CD4-positive, alpha-beta memory T cell (primary cell): ENCODE results near the gene RELT. TPM values are rescaled to one million over a fixed set of nuclear protein-coding genes. Genes with fewer than 3 reads are reported as not detected.

Source experiments
- CTCF ChIA-PET: fragments of 350-600 bp; sonication (Branson Sonifier 250); formaldehyde crosslinking; loops from one replicate; lab custom pipeline; 2021; ENCODE audit warnings: inconsistent platforms; ENCODE audit not compliant: partially characterized antibody; lab: Charles Lee
- POLR2A ChIA-PET: fragments of 350-600 bp; sonication (Branson Sonifier 250); formaldehyde crosslinking; loops from one replicate; lab custom pipeline; 2021; ENCODE audit not compliant: partially characterized antibody; lab: Charles Lee
- DNase-seq, 5 donors: peaks; one replicate each; pipeline versions ENCODE4 v3.0.0 to v3.0.0-alpha.2; 2020 to 2022; ENCODE audit warnings: mixed read lengths in 1 of 5
- H3K27ac ChIP-seq: one replicate; pipeline ENCODE4 v1.7.0; 2013; ENCODE audit warnings: low read depth, low read length
- H3K27me3 ChIP-seq: 2 replicates; pipeline ENCODE4 v1.7.0; 2013; ENCODE audit warnings: mild to moderate bottlenecking, low read length, moderate library complexity; ENCODE audit not compliant: insufficient read depth
- H3K36me3 ChIP-seq: 2 replicates; pipeline ENCODE4 v1.7.0; 2013; ENCODE audit warnings: mild to moderate bottlenecking, low read length, moderate library complexity; ENCODE audit not compliant: insufficient read depth
- H3K4me1 ChIP-seq: 2 replicates; pipeline ENCODE4 v1.7.0; 2013; ENCODE audit warnings: mild to moderate bottlenecking, low read length, moderate library complexity; ENCODE audit not compliant: insufficient read depth
- H3K4me3 ChIP-seq, 2 donors: one replicate each; pipeline ENCODE4 v1.7.0; 2013; ENCODE audit warnings: low read length in 2 of 2, mild to moderate bottlenecking in 1 of 2
- H3K9me3 ChIP-seq, 2 donors: one replicate each; pipeline ENCODE4 v1.7.0; 2013; ENCODE audit warnings: low read length in 2 of 2, control low read depth in 1 of 2; ENCODE audit not compliant: control insufficient read depth in 1 of 2
- H3K27ac Mint-ChIP-seq, 7 donors: one replicate each; pipeline ENCODE4 v1.8.0; 2020 to 2021; ENCODE audit warnings: mixed read lengths in 7 of 7, mild to moderate bottlenecking in 6 of 7, inconsistent platforms in 3 of 7, moderate library complexity in 3 of 7
- H3K27me3 Mint-ChIP-seq, 2 donors: one replicate each; pipeline ENCODE4 v1.8.0; 2020 to 2021; ENCODE audit warnings: mixed read lengths in 2 of 2
- H3K36me3 Mint-ChIP-seq, 2 donors: one replicate each; pipeline ENCODE4 v1.8.0; 2020 to 2021; ENCODE audit warnings: mixed read lengths in 2 of 2, inconsistent platforms in 1 of 2, mild to moderate bottlenecking in 1 of 2
- H3K4me1 Mint-ChIP-seq, 4 donors: one replicate each; pipeline ENCODE4 v1.8.0; 2020 to 2021; ENCODE audit warnings: mixed read lengths in 4 of 4, mild to moderate bottlenecking in 1 of 4
- H3K4me3 Mint-ChIP-seq, 8 donors: one replicate each; pipeline ENCODE4 v1.8.0; 2020 to 2021; ENCODE audit warnings: mixed read lengths in 8 of 8, mild to moderate bottlenecking in 7 of 8, moderate library complexity in 6 of 8, inconsistent platforms in 3 of 8
- H3K9me3 Mint-ChIP-seq, 8 donors: one replicate each; pipeline ENCODE4 v1.8.0; 2020 to 2021; ENCODE audit warnings: mixed read lengths in 8 of 8, mild to moderate bottlenecking in 5 of 8, inconsistent platforms in 3 of 8, moderate library complexity in 1 of 8
- intact Hi-C: fragments of 100-400 bp; cut with micrococcal nuclease; formaldehyde crosslinking; loops from one replicate; pipeline ENCODE4 v1.15.1; 2023
- polyA plus RNA-seq, 2 donors: library from polyadenylated mRNA; unstranded; fragments of 300-500 nt; fragmentation: Illumina TruSeq; gene quantifications; one replicate each; pipeline ENCODE4 v1.2.3, GENCODE V29; 2021
- total RNA-seq, 2 experiments: library from RNA; stranded (reverse); gene quantifications; one replicate each; pipeline ENCODE4 v1.2.3, GENCODE V29; 2021

The RELT gene
- total and polyA plus RNA-seq, 4 experiments from 2014 or later: 2.2 to 12.9 (median 8.6) TPM

GRCh38 chr11:73386016-73386415, 9.8 kb downstream of the RELT start:
- H3K27ac Mint-ChIP-seq: peak overlapping the region in 6 of 7 donors; percentile 72 to 89 (median 80)
- no peaks in the 10 kb centered on the region for H3K9me3 Mint-ChIP-seq
- H3K4me3 Mint-ChIP-seq: peak overlapping the region in 3 of 8 donors; percentile 13 to 67 (median 32)
- ChIA-PET POLR2A (no interaction called here), CTCF (interaction anchor here (16.2 kb wide), 1 partner anchor 36 kb away, joined by 319 read pairs; no protein-coding TSS in a partner anchor)
- intact Hi-C loops: no loop called here
- no peaks in the 10 kb centered on the region for H3K27me3 ChIP-seq
- H3K9me3 ChIP-seq: no peaks in the 10 kb centered on the region
- H3K36me3 ChIP-seq: no peaks in the 10 kb centered on the region
- no peak overlapping the region for H3K4me3 ChIP-seq
- H3K4me1 ChIP-seq: peaks cover 64% of the 10 kb centered on the region
- no peak overlapping the region for H3K27ac ChIP-seq
- peak in 1 of 5 donors; percentile 5 for DNase-seq
- peaks cover 0 to 11% of the 10 kb centered on the region in 2 donors for H3K36me3 Mint-ChIP-seq
- no peaks in the 10 kb centered on the region for H3K27me3 Mint-ChIP-seq
- H3K4me1 Mint-ChIP-seq: peaks cover 38 to 78% (median 55%) of the 10 kb centered on the region in 4 donors

- Mint-ChIP-seq H3K36me3 (peaks cover 0 to 16% of the 10 kb centered on the region in 2 donors), H3K27me3 (no peaks in the 10 kb centered on the region), H3K27ac (peak overlapping the region; percentile 57 to 92 (median 78)), H3K4me3 (peak overlapping the region in 2 of 8 donors; percentile 20 to 25), H3K9me3 (no peaks in the 10 kb centered on the region), H3K4me1 (peaks cover 35 to 75% (median 53%) of the 10 kb centered on the region in 4 donors)
- no peak overlapping the region for H3K27ac ChIP-seq
- DNase-seq: peak in 1 of 5 donors; percentile 17
- H3K4me3 ChIP-seq: no peak overlapping the region
- intact Hi-C loops: no loop called here
- H3K4me1 ChIP-seq: peaks cover 60% of the 10 kb centered on the region
- H3K27me3 ChIP-seq: no peaks in the 10 kb centered on the region
- no peaks in the 10 kb centered on the region for H3K9me3 ChIP-seq
- POLR2A ChIA-PET: interaction anchor here (0.6 kb wide), 1 partner anchor 1857 kb away, joined by 3 read pairs; no protein-coding TSS in a partner anchor
- CTCF ChIA-PET: interaction anchor here (16.2 kb wide), 1 partner anchor 36 kb away, joined by 319 read pairs; no protein-coding TSS in a partner anchor
- H3K36me3 ChIP-seq: no peaks in the 10 kb centered on the region
These were observed 10.3 kb downstream of the RELT start for GRCh38 chr11:73386546-73386945.

GRCh38 chr11:73387594-73388264, 11.5 kb downstream of the RELT start:
- Histone ChIP-seq H3K27ac (no peak overlapping the region), H3K36me3 (no peaks in the 10 kb centered on the region), H3K27me3 (no peaks in the 10 kb centered on the region), H3K4me3 (no peak overlapping the region), H3K4me1 (peaks cover 49% of the 10 kb centered on the region), H3K9me3 (no peaks in the 10 kb centered on the region)
- intact Hi-C loops: no loop called here
- POLR2A ChIA-PET: no interaction called here
- CTCF ChIA-PET: interaction anchor here (16.2 kb wide), 1 partner anchor 37 kb away, joined by 319 read pairs; no protein-coding TSS in a partner anchor
- peaks cover 0 to 22% of the 10 kb centered on the region in 2 donors for H3K36me3 Mint-ChIP-seq
- peak overlapping the region in 6 of 7 donors; percentile 57 to 88 (median 75) for H3K27ac Mint-ChIP-seq
- H3K4me1 Mint-ChIP-seq: peaks cover 32 to 64% (median 47%) of the 10 kb centered on the region in 4 donors
- no peak overlapping the region for H3K4me3 Mint-ChIP-seq
- peak in 1 of 5 donors; percentile 19 for DNase-seq
- H3K27me3 Mint-ChIP-seq: no peaks in the 10 kb centered on the region
- peaks cover 0 to 2% (median 0%) of the 10 kb centered on the region in 8 donors for H3K9me3 Mint-ChIP-seq

GRCh38 chr11:73388265-73389133, 12.3 kb downstream of the RELT start:
- intact Hi-C loops: no loop called here
- CTCF ChIA-PET: interaction anchor here (1.1 to 16.2 kb wide), 2 partner anchors 38 to 94 kb away, joined by 3 to 319 read pairs; no protein-coding TSS in a partner anchor
- Mint-ChIP-seq H3K4me3 (no peak overlapping the region), H3K36me3 (peaks cover 0 to 28% of the 10 kb centered on the region in 2 donors), H3K4me1 (peaks cover 30 to 57% (median 42%) of the 10 kb centered on the region in 4 donors), H3K27me3 (no peaks in the 10 kb centered on the region), H3K9me3 (peaks cover 0 to 2% (median 0%) of the 10 kb centered on the region in 8 donors), H3K27ac (peak overlapping the region in 6 of 7 donors; percentile 42 to 83 (median 62))
- H3K36me3 ChIP-seq: no peaks in the 10 kb centered on the region
- no peaks in the 10 kb centered on the region for H3K27me3 ChIP-seq
- no peak overlapping the region for H3K4me3 ChIP-seq
- peaks cover 41% of the 10 kb centered on the region for H3K4me1 ChIP-seq
- POLR2A ChIA-PET: no interaction called here
- no peaks in the 10 kb centered on the region for H3K9me3 ChIP-seq
- DNase-seq: peak in 1 of 5 donors; percentile 29
- H3K27ac ChIP-seq: no peak overlapping the region

GRCh38 chr11:73389134-73389525, 12.9 kb downstream of the RELT start:
- peak overlapping the region in 3 of 7 donors; percentile 4 to 83 (median 62) for H3K27ac Mint-ChIP-seq

GRCh38 chr11:73389916-73390315, 13.7 kb downstream of the RELT start:
- Mint-ChIP-seq H3K36me3 (peaks cover 0 to 35% of the 10 kb centered on the region in 2 donors), H3K27me3 (no peaks in the 10 kb centered on the region), H3K9me3 (peaks cover 0 to 2% (median 0%) of the 10 kb centered on the region in 8 donors), H3K4me3 (no peak overlapping the region), H3K4me1 (peaks cover 18 to 43% (median 28%) of the 10 kb centered on the region in 4 donors), H3K27ac (peak overlapping the region in 6 of 7 donors; percentile 4 to 90 (median 60))
- H3K27me3 ChIP-seq: no peaks in the 10 kb centered on the region
- ChIA-PET CTCF (interaction anchor here (0.8 to 16.2 kb wide), 4 partner anchors 16 to 95 kb away, joined by 3 to 319 read pairs (median 3); no protein-coding TSS in a partner anchor), POLR2A (no interaction called here)
- no peak overlapping the region for H3K4me3 ChIP-seq
- DNase-seq: no peak
- H3K36me3 ChIP-seq: no peaks in the 10 kb centered on the region
- H3K27ac ChIP-seq: no peak overlapping the region
- no peaks in the 10 kb centered on the region for H3K9me3 ChIP-seq
- peaks cover 27% of the 10 kb centered on the region for H3K4me1 ChIP-seq
- intact Hi-C loops: no loop called here

More at GRCh38 chr11:73389134-73389525, 12.9 kb downstream of the RELT start:
- Histone ChIP-seq H3K27ac (no peak overlapping the region), H3K4me3 (no peak overlapping the region), H3K27me3 (no peaks in the 10 kb centered on the region), H3K9me3 (no peaks in the 10 kb centered on the region), H3K4me1 (peaks cover 35% of the 10 kb centered on the region), H3K36me3 (no peaks in the 10 kb centered on the region)
- Mint-ChIP-seq H3K9me3 (peaks cover 0 to 2% (median 0%) of the 10 kb centered on the region in 8 donors), H3K36me3 (peaks cover 0 to 32% of the 10 kb centered on the region in 2 donors), H3K27me3 (no peaks in the 10 kb centered on the region), H3K4me3 (no peak overlapping the region), H3K4me1 (peaks cover 26 to 50% (median 36%) of the 10 kb centered on the region in 4 donors)
- POLR2A ChIA-PET: no interaction called here
- no peak for DNase-seq
- intact Hi-C loops: no loop called here
- CTCF ChIA-PET: interaction anchor here (1.1 to 16.2 kb wide), 2 partner anchors 39 to 95 kb away, joined by 3 to 319 read pairs; no protein-coding TSS in a partner anchor
